HG03066 (cell line): ENCODE results near the gene EVI5.

Source experiments
- ATAC-seq: cut with Tn5 transposase; IDR thresholded peaks from one replicate; pipeline ENCODE4 v1.9.1; 2021; ENCODE audit warnings: low read depth; ENCODE audit not compliant: unreplicated experiment

The EVI5 gene

GRCh38 chr1:92784639-92785500 lies at the start of gene EVI5:
Gene EVI5, minus strand, starts transcription at chr1:92785108. Its CDS starts 48,562 bp downstream, at chr1:92736546.
- peak; percentile 93 for ATAC-seq

- ATAC-seq = no peak
Observed at GRCh38 chr1:92834617-92835016, 49.7 kb upstream of the EVI5 start.

GRCh38 chr1:92833840-92834239 lies 48.9 kb upstream of the EVI5 start:
- ATAC-seq = no peak

- ATAC-seq = no peak
Observed at GRCh38 chr1:92832537-92833114, 47.7 kb upstream of the EVI5 start.

- ATAC-seq = peak; percentile 94
Observed at GRCh38 chr1:92831762-92832536, 47.0 kb upstream of the EVI5 start, which contains the start of gene RPL5. Gene RPL5, plus strand, starts transcription at chr1:92832040. Its CDS starts 75 bp downstream, at chr1:92832115.

- ATAC-seq = no peak
Observed at GRCh38 chr1:92831368-92831761, 46.5 kb upstream of the EVI5 start.

- ATAC-seq = no peak
Observed at GRCh38 chr1:92826792-92827191, 41.9 kb upstream of the EVI5 start.

GRCh38 chr1:92822879-92823278 lies 38.0 kb upstream of the EVI5 start:
- no peak for ATAC-seq

- no peak for ATAC-seq
Observed at GRCh38 chr1:92820551-92820950, 35.6 kb upstream of the EVI5 start.

GRCh38 chr1:92820024-92820423 lies 35.1 kb upstream of the EVI5 start:
- ATAC-seq = no peak

- no peak for ATAC-seq
Observed at GRCh38 chr1:92817986-92818764, 33.3 kb upstream of the EVI5 start.

- no peak for ATAC-seq
Observed at GRCh38 chr1:92817137-92817697, 32.3 kb upstream of the EVI5 start.

GRCh38 chr1:92816732-92817131 lies 31.8 kb upstream of the EVI5 start:
- ATAC-seq = no peak

GRCh38 chr1:92808381-92808780 lies 23.5 kb upstream of the EVI5 start:
- no peak for ATAC-seq

- no peak for ATAC-seq
Observed at GRCh38 chr1:92805216-92805615, 20.3 kb upstream of the EVI5 start.

GRCh38 chr1:92804721-92805201 lies 19.9 kb upstream of the EVI5 start:
- ATAC-seq = no peak

- no peak for ATAC-seq
Observed at GRCh38 chr1:92803140-92803887, 18.4 kb upstream of the EVI5 start.

GRCh38 chr1:92797961-92798360 lies 13.1 kb upstream of the EVI5 start:
- ATAC-seq = no peak

- ATAC-seq = no peak
Observed at GRCh38 chr1:92797297-92797696, 12.4 kb upstream of the EVI5 start.
